GM12878 (cell line): ENCODE results near the gene ADAMTS17. TPM values are rescaled to one million over a fixed set of nuclear protein-coding genes. Genes with fewer than 3 reads are reported as not detected.

Experiments
- ATAC-seq: fragments of 200-7000 bp; cut with Tn5 transposase; 3 replicates; pipeline ENCODE4 v1.9.1; 2020; ENCODE audit warnings: mild to moderate bottlenecking, moderate library complexity
- BruUV-seq: library from RNA; stranded (reverse); fragments of 400-500 nt; replicated peaks from 2 replicates; lab custom pipeline; 2021; lab: Mats Ljungman, UMichigan
- CTCF ChIA-PET: fragments of 300-600 bp; sonication (Branson Sonifier 250); formaldehyde crosslinking; extraction: SDS; loops from one replicate; lab custom pipeline; 2021; ENCODE audit warnings: inconsistent platforms; lab: Yijun Ruan, JAX
- POLR2A ChIA-PET: fragments of 350-600 bp; formaldehyde crosslinking; extraction: SDS; loops from one replicate; lab custom pipeline; 2021; ENCODE audit warnings: inconsistent platforms; lab: Charles Lee
- RAD21 ChIA-PET: fragments of 300-600 bp; sonication (Branson Sonifier 250); formaldehyde crosslinking; loops from one replicate; lab custom pipeline; 2023; ENCODE audit warnings: antibody characterized with exemption; ENCODE audit not compliant: unreplicated experiment; lab: Charles Lee
- SMC1A ChIA-PET: fragments of 300-600 bp; sonication (Branson Sonifier 250); formaldehyde crosslinking; loops from one replicate; lab custom pipeline; 2023; ENCODE audit not compliant: unreplicated experiment, uncharacterized antibody; lab: Charles Lee
- DNase-seq: peaks from one replicate; pipeline ENCODE4 v3.0.0-alpha.2; 2011; ENCODE audit warnings: low read depth, low spot score
- FAIRE-seq: peaks from 3 replicates; lab custom pipeline; 2011; peaks lifted over from hg19 to GRCh38; lab: Jason Lieb, UNC
- H2AFZ ChIP-seq: 2 replicates; pipeline ENCODE4 v1.6.0; 2011; ENCODE audit warnings: low read depth, low read length, control low read depth; ENCODE audit not compliant: control insufficient read depth
- H3K27ac ChIP-seq: 2 replicates; pipeline ENCODE4 v1.5.1; 2011; ENCODE audit warnings: control low read depth; ENCODE audit not compliant: control insufficient read depth, insufficient read depth
- H3K27me3 ChIP-seq, 2 experiments: replicated peaks in 1 of 2; 2 replicates each; pipeline versions ENCODE4 v1.6.0 to v1.6.1; 2011; ENCODE audit warnings: low read length in 1 of 2; ENCODE audit not compliant: control insufficient read depth in 2 of 2, insufficient read depth in 2 of 2
- H3K36me3 ChIP-seq, 2 experiments: 2 replicates each; pipeline ENCODE4 v1.5.1; 2011; ENCODE audit warnings: low read length in 1 of 2; ENCODE audit not compliant: control insufficient read depth in 2 of 2, insufficient read depth in 2 of 2
- H3K4me1 ChIP-seq: 2 replicates; pipeline ENCODE4 v1.6.1; 2011; ENCODE audit warnings: mild to moderate bottlenecking, low read length, moderate library complexity, mixed read lengths; ENCODE audit not compliant: control insufficient read depth, insufficient read depth
- H3K4me2 ChIP-seq: 2 replicates; pipeline ENCODE4 v1.6.0; 2011; ENCODE audit warnings: control low read depth; ENCODE audit not compliant: control insufficient read depth, insufficient read depth
- H3K4me3 ChIP-seq: fragments of 200-600 bp; sonication (generic); 2 replicates; pipeline ENCODE4 v1.5.1; 2016
- H3K79me2 ChIP-seq: 2 replicates; pipeline ENCODE4 v1.6.0; 2011; ENCODE audit warnings: low read length; ENCODE audit not compliant: control insufficient read depth, insufficient read depth
- H3K9ac ChIP-seq: 2 replicates; pipeline ENCODE4 v1.8.0; 2011; ENCODE audit warnings: low read length, control low read depth, mixed read lengths; ENCODE audit not compliant: control insufficient read depth, insufficient read depth
- H3K9me3 ChIP-seq: replicated peaks from 3 replicates; pipeline ENCODE4 v1.5.1; 2011; ENCODE audit warnings: mild to moderate bottlenecking, low read length; ENCODE audit not compliant: control insufficient read depth, insufficient read depth
- H4K20me1 ChIP-seq: 2 replicates; pipeline ENCODE4 v1.6.0; 2011; ENCODE audit not compliant: control insufficient read depth, insufficient read depth
- BCL3 ChIP-seq: IDR thresholded peaks from 2 replicates; pipeline ENCODE4 v1.6.1; 2011; ENCODE audit warnings: borderline replicate concordance, low read depth, mild to moderate bottlenecking, moderate library complexity, low read length; ENCODE audit not compliant: insufficient read depth, poor library complexity, severe bottlenecking
- CBFB ChIP-seq: IDR thresholded peaks from 2 replicates; pipeline ENCODE4 v1.6.1; 2016; ENCODE audit warnings: antibody characterized with exemption, low read depth
- E2F4 ChIP-seq: IDR thresholded peaks from 2 replicates; pipeline ENCODE4 v1.6.1; 2012; ENCODE audit warnings: low read depth, low read length, improper control_type of control experiment
- ETV6 ChIP-seq, 2 experiments: fragments of 450-650 bp in 1 of 2; IDR thresholded peaks in 1 of 2; conservative IDR thresholded peaks in 1 of 2; 2 replicates each; pipeline ENCODE4 v1.6.1; 2014; ENCODE audit warnings: antibody characterized with exemption in 1 of 2, borderline replicate concordance in 1 of 2, low read depth in 1 of 2, mild to moderate bottlenecking in 1 of 2, moderate library complexity in 1 of 2
- FOXK2 ChIP-seq: fragments of 450-650 bp; IDR thresholded peaks from 2 replicates; pipeline ENCODE4 v1.6.1; 2017; ENCODE audit warnings: mild to moderate bottlenecking, moderate library complexity
- GATAD2B ChIP-seq: fragments of 450-650 bp; conservative IDR thresholded peaks from 2 replicates; pipeline ENCODE4 v1.6.1; 2017; ENCODE audit warnings: low read depth, mild to moderate bottlenecking, moderate library complexity
- HCFC1 ChIP-seq: fragments of 150-350 bp; IDR thresholded peaks from 2 replicates; pipeline ENCODE4 v1.6.1; 2014; ENCODE audit warnings: low read length
- IRF4 ChIP-seq: IDR thresholded peaks from 2 replicates; pipeline ENCODE4 v1.6.1; 2011; ENCODE audit warnings: low read depth, low read length
- JUNB ChIP-seq: IDR thresholded peaks from 2 replicates; pipeline ENCODE4 v1.6.1; 2016; ENCODE audit warnings: antibody characterized with exemption, mild to moderate bottlenecking
- MTA2 ChIP-seq: fragments of 450-650 bp; IDR thresholded peaks from 2 replicates; pipeline ENCODE4 v1.6.1; 2016; ENCODE audit warnings: low read depth, mild to moderate bottlenecking, moderate library complexity
- POU2F2 ChIP-seq: IDR thresholded peaks from 3 replicates; pipeline ENCODE4 v1.6.1; 2011; ENCODE audit warnings: low read depth, mild to moderate bottlenecking, low read length, borderline replicate concordance
- RAD51 ChIP-seq: fragments of 450-650 bp; IDR thresholded peaks from 2 replicates; pipeline ENCODE4 v1.6.1; 2016; ENCODE audit warnings: moderate library complexity, mild to moderate bottlenecking, inconsistent platforms
- RBBP5 ChIP-seq: fragments of 200-600 bp; sonication (generic); conservative IDR thresholded peaks from 2 replicates; pipeline ENCODE4 v1.6.1; 2016
- RELA ChIP-seq: fragments of 450-650 bp; IDR thresholded peaks from 2 replicates; pipeline ENCODE4 v1.8.0; 2014; ENCODE audit warnings: borderline replicate concordance; ENCODE audit not compliant: partially characterized antibody
- SP1 ChIP-seq: IDR thresholded peaks from one replicate; pipeline ENCODE4 v1.6.1; 2011; ENCODE audit warnings: low read depth, low read length
- YY1 ChIP-seq: IDR thresholded peaks from 2 replicates; pipeline ENCODE4 v1.6.1; 2011; ENCODE audit warnings: low read depth, mild to moderate bottlenecking, low read length
- ZNF207 ChIP-seq: fragments of 450-650 bp; IDR thresholded peaks from 2 replicates; pipeline ENCODE4 v1.6.1; 2014; ENCODE audit warnings: antibody characterized with exemption, mild to moderate bottlenecking, borderline replicate concordance
- WGBS: methylation state at CpG from one replicate; pipeline ENCODE4 v1.1.6; 2016; ENCODE audit warnings: low lambda C conversion rate; ENCODE audit not compliant: insufficient replicate concordance, insufficient coverage; ENCODE audit errors: missing lambda C conversion rate; 5-methylcytosine and 5-hydroxymethylcytosine counted together
- in situ Hi-C: fragments of 300-500 bp; cut with MboI; formaldehyde crosslinking; loops from 9 replicates; pipeline ENCODE4 v1.14.3; 2018; ENCODE audit warnings: mixed read lengths
- intact Hi-C: fragments of 100-400 bp; cut with micrococcal nuclease; formaldehyde crosslinking; loops from one replicate; pipeline ENCODE4 v1.14.2; 2022; ENCODE audit not compliant: unreplicated experiment
- polyA plus RNA-seq, 11 experiments: library from polyadenylated mRNA; depleted of rRNA in 4 of 11; unstranded in 6 of 11; stranded (reverse) in 5 of 11; fragments of >200 nt; fragmentation: Nextera tagmentation in 4 of 11; fragmentation: Illumina TruSeq in 1 of 11; extraction: Ambion mirVana in 4 of 11; extraction: Trizol in 1 of 11; gene quantifications; 1 replicate in 1 of 11; 2 replicates in 10 of 11; pipeline versions ENCODE4 v1.2.1 to v1.2.3, GENCODE V29; 2011 to 2016; ENCODE audit warnings: inconsistent platforms in 2 of 11, missing spikeins in 2 of 11, low read depth in 1 of 11
- total RNA-seq, 4 experiments: library from RNA; depleted of rRNA in 3 of 4; stranded (reverse); fragments of >200 nt in 3 of 4; fragmentation: Illumina TruSeq in 1 of 4; extraction: Trizol in 1 of 4; gene quantifications; 2 replicates each; pipeline versions ENCODE4 v1.2.1 to v1.2.3, GENCODE V29; 2013 to 2021

ADAMTS17 gene
- total and polyA plus RNA-seq, 10 of the 15 experiments (the other 5 are each of a cell fraction or from before 2014, with no cell fraction given) = 0.04 to 0.50 (median 0.10) TPM; not detected in 4

DNA sequence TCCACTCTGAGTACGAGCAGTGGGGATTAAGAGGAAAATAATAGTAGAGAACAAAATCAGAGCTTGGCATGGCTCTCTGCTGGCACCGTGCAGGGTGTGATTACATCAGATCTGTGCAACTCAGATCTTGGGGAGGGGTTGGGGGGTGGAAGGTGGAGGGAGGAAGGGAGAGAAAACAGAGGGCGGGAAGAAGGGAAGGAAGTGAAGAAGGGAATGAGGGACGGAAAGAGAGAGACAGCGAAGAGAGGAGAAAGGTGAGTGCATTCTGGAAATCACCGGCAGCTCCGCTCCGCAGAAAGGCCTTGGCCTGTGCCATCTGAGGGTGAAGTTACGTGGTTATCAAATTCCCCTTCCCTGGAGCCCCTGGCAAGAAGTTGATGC, 31.0 kb upstream of the ADAMTS17 start:
- no peaks in the 10 kb centered on the region for H3K79me2 ChIP-seq
- intact Hi-C loops = no loop called here
- TF ChIP-seq IRF4 (no peak), ZNF207 (no peak), CBFB (no peak), ETV6 (conservative IDR thresholded peaks at IDR 0.05 in 1 of 2, IDR thresholded peaks at IDR 0.05 in 1 of 2; ENCODE audit: borderline replicate concordance in 1 of 2, low read depth in 1 of 2) (no peak), FOXK2 (no peak), GATAD2B (no peak), SP1 (no peak)
- FAIRE-seq (no peak), ATAC-seq (no peak), DNase-seq (no peak)
- ChIA-PET SMC1A (no interaction called here), CTCF (no interaction called here), POLR2A (no interaction called here), RAD21 (interaction anchor here (0.6 kb wide), 1 partner anchor 16 kb away, joined by 4 read pairs; no protein-coding TSS in a partner anchor)
- in situ Hi-C loops = no loop called here
- H3K27me3 ChIP-seq = no peaks in the 10 kb centered on the region
- H3K36me3 ChIP-seq = no peaks in the 10 kb centered on the region
- no peaks in the 10 kb centered on the region for H4K20me1 ChIP-seq
- H3K4me1 ChIP-seq = no peaks in the 10 kb centered on the region
- H3K4me2 ChIP-seq = no peak overlapping the region
- BruUV-seq = no TSS peak
- 21% methylated on average over 2 of the region's 9 CpGs for WGBS
- H3K4me3 ChIP-seq = no peak overlapping the region
- H3K9me3 ChIP-seq = no peaks in the 10 kb centered on the region; the same call in 2 of the 3 replicates
- H3K27ac ChIP-seq = no peak overlapping the region
- no peak overlapping the region for H2AFZ ChIP-seq
- no peak overlapping the region for H3K9ac ChIP-seq

DNA sequence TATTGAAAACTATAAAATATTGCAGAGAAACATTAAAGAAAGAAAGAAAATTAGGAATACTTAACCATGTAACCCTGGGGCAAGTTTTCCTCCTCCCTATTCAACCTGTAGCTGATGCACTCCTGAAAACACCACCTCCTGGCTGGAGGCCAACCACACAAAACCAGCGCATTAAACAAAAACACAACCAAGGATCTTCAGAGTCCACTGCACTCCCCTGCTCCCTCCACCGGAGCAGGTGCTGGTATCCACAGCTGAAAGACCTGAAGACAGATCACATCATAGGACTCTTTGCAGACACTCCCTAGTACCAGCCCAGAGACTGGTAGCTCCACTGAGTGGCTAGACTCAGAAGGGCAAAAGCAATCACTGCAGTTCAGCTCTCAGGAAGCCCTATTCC, 13.6 kb upstream of the ADAMTS17 start:
- POLR2A ChIA-PET = no interaction called here
- TF ChIP-seq BCL3 = no peak
- no peak for TF ChIP-seq YY1
- no peak for TF ChIP-seq MTA2
- TF ChIP-seq RAD51 = no peak
- no peak for TF ChIP-seq E2F4
- no peak for TF ChIP-seq HCFC1
- no peak for TF ChIP-seq RBBP5
- TF ChIP-seq POU2F2 = no peak
- no peak for TF ChIP-seq RELA
- TF ChIP-seq JUNB = no peak

More for the DNA sequence above, 13.6 kb upstream of the ADAMTS17 start:
- FAIRE-seq = no peak
- ChIA-PET CTCF (interaction anchor here (0.7 to 1.4 kb wide), 2 partner anchors 16 to 898 kb away, joined by 3 to 6 read pairs; no protein-coding TSS in a partner anchor), RAD21 (no interaction called here), SMC1A (interaction anchor here (1.0 kb wide), 1 partner anchor 217 kb away, joined by 3 read pairs; no protein-coding TSS in a partner anchor)
- H4K20me1 ChIP-seq = no peaks in the 10 kb centered on the region
- H3K27me3 ChIP-seq = no peaks in the 10 kb centered on the region
- DNase-seq = no peak
- no TSS peak for BruUV-seq
- WGBS = 49% methylated on average over 2 of the region's 2 CpGs
- no peaks in the 10 kb centered on the region for H3K79me2 ChIP-seq
- H3K4me1 ChIP-seq = no peaks in the 10 kb centered on the region
- H3K9ac ChIP-seq = no peak overlapping the region
- no peaks in the 10 kb centered on the region; the same call in 2 of the 3 replicates for H3K9me3 ChIP-seq
- no peak overlapping the region for H3K27ac ChIP-seq
- in situ Hi-C loops = no loop called here
- H3K36me3 ChIP-seq = no peaks in the 10 kb centered on the region
- H3K4me2 ChIP-seq = no peak overlapping the region
- no peak overlapping the region for H3K4me3 ChIP-seq
- no peak overlapping the region for H2AFZ ChIP-seq
- intact Hi-C loops = loop anchor here (10.0 kb wide), 1 partner anchor 219 kb away; no protein-coding TSS in a partner anchor
- no peak for ATAC-seq
